ENCODE data around the gene CRYAB.
"Not testable (repeated sequence)": the region's sequence is repeated elsewhere in the genome, so short reads cannot be mapped to it uniquely, and the experiment has no call there.

Gene CRYAB

GRCh38 chr11:111933872-111934271, 22.3 kb upstream of the CRYAB start:
- no peak for DNase-seq (ENCODE audit: low read depth in 3 of 3)

- not testable (repeated sequence) for DNase-seq (ENCODE audit: low read depth in 3 of 3)
Observed at GRCh38 chr11:111933176-111933575, 21.6 kb upstream of the CRYAB start.

GRCh38 chr11:111932611-111932950, 21.0 kb upstream of the CRYAB start:
- no peak for DNase-seq (ENCODE audit: low read depth in 3 of 3)

- no peak for DNase-seq (ENCODE audit: low read depth in 3 of 3)
Observed at GRCh38 chr11:111930472-111930871, 18.9 kb upstream of the CRYAB start.

GRCh38 chr11:111926505-111927391, 15.2 kb upstream of the CRYAB start:
- peak; percentile 87 to 93 (median 89) for DNase-seq (ENCODE audit: low read depth in 3 of 3)

GRCh38 chr11:111925953-111926352, 14.4 kb upstream of the CRYAB start:
- no peak for DNase-seq (ENCODE audit: low read depth in 3 of 3)

- no peak for DNase-seq (ENCODE audit: low read depth in 3 of 3)
Observed at GRCh38 chr11:111923951-111924350, 12.4 kb upstream of the CRYAB start.

- DNase-seq (ENCODE audit: low read depth in 3 of 3): no peak
Observed at GRCh38 chr11:111923351-111923788, 11.8 kb upstream of the CRYAB start.

GRCh38 chr11:111922803-111923202, 11.2 kb upstream of the CRYAB start:
- DNase-seq (ENCODE audit: low read depth in 3 of 3): no peak

GRCh38 chr11:111921541-111922230, 10.1 kb upstream of the CRYAB start:
- DNase-seq (ENCODE audit: low read depth in 3 of 3): no peak

- no peak for DNase-seq (ENCODE audit: low read depth in 3 of 3)
Observed at GRCh38 chr11:111920908-111921307, 9.3 kb upstream of the CRYAB start.

GRCh38 chr11:111918390-111919256, 7.1 kb upstream of the CRYAB start, which contains the start of gene C11orf52:
TSS of gene C11orf52 (plus strand) at chr11:111918913. CDS start at chr11:111918973, 60 bp downstream.
- DNase-seq (ENCODE audit: low read depth in 3 of 3): no peak

- no peak for DNase-seq (ENCODE audit: low read depth in 3 of 3)
Observed at GRCh38 chr11:111917788-111918187, 6.2 kb upstream of the CRYAB start.

- DNase-seq (ENCODE audit: low read depth in 3 of 3): no peak
Observed at GRCh38 chr11:111917312-111917711, 5.7 kb upstream of the CRYAB start.

GRCh38 chr11:111916768-111917167, 5.2 kb upstream of the CRYAB start:
- no peak for DNase-seq (ENCODE audit: low read depth in 3 of 3)

GRCh38 chr11:111913997-111914396, 2.4 kb upstream of the CRYAB start:
- DNase-seq (ENCODE audit: low read depth in 3 of 3): no peak

GRCh38 chr11:111913031-111913861, 1.7 kb upstream of the CRYAB start:
- no peak for DNase-seq (ENCODE audit: low read depth in 3 of 3)

GRCh38 chr11:111912535-111912934, 965 bp upstream of the CRYAB start, which contains the start of gene HSPB2:
TSS of gene HSPB2 (plus strand) at chr11:111912734. CDS start at chr11:111912830, 96 bp downstream.
- DNase-seq (ENCODE audit: low read depth in 3 of 3): no peak

GRCh38 chr11:111910676-111911562, 651 bp downstream of the CRYAB start:
- no peak for DNase-seq (ENCODE audit: low read depth in 3 of 3)

GRCh38 chr11:111909378-111909777, 2.2 kb downstream of the CRYAB start:
- DNase-seq (ENCODE audit: low read depth in 3 of 3): no peak
